H1 (cell line): ENCODE results near the gene NEURL4. TPM values are rescaled to one million over a fixed set of nuclear protein-coding genes. Genes with fewer than 3 reads are reported as not detected.

Experiments
- CTCF ChIA-PET: fragments of 300-600 bp; sonication (Branson Sonifier 250); formaldehyde crosslinking; loops from one replicate; lab custom pipeline; 2021; ENCODE audit not compliant: partially characterized antibody; lab: Charles Lee
- POLR2A ChIA-PET: fragments of 300-600 bp; sonication (Branson Sonifier 250); formaldehyde crosslinking; loops from one replicate; lab custom pipeline; 2021; ENCODE audit warnings: inconsistent platforms; ENCODE audit not compliant: partially characterized antibody; lab: Charles Lee
- DNase-seq, 2 experiments: peaks; one replicate each; pipeline versions ENCODE4 v3.0.0 to v3.0.0-alpha.2; 2010 to 2022; ENCODE audit warnings: low spot score in 2 of 2, low read depth in 1 of 2, mixed read lengths in 1 of 2
- FAIRE-seq: peaks from 2 replicates; lab custom pipeline; 2011; peaks lifted over from hg19 to GRCh38; lab: Jason Lieb, UNC
- H2AFZ ChIP-seq: 2 replicates; pipeline ENCODE4 v1.8.1; 2012; ENCODE audit warnings: low read length, inconsistent platforms
- H2AK5ac ChIP-seq: 2 replicates; pipeline ENCODE4 v1.6.1; 2013; ENCODE audit warnings: low read depth, low read length
- H2BK120ac ChIP-seq: replicated peaks from 2 replicates; pipeline ENCODE3; 2013; ENCODE audit warnings: low read depth, low read length, inconsistent platforms
- H2BK12ac ChIP-seq: 2 replicates; pipeline ENCODE4 v1.6.1; 2013; ENCODE audit warnings: low read depth, low read length
- H2BK15ac ChIP-seq: 2 replicates; pipeline ENCODE4 v1.6.1; 2013; ENCODE audit warnings: low read length
- H2BK20ac ChIP-seq: 2 replicates; pipeline ENCODE4 v1.6.1; 2013; ENCODE audit warnings: low read length
- H2BK5ac ChIP-seq: 2 replicates; pipeline ENCODE4 v1.6.1; 2013; ENCODE audit warnings: low read depth, low read length
- H3K14ac ChIP-seq: 2 replicates; pipeline ENCODE4 v1.6.1; 2013; ENCODE audit warnings: inconsistent platforms; ENCODE audit not compliant: insufficient read length
- H3K18ac ChIP-seq: 2 replicates; pipeline ENCODE4 v1.6.1; 2013; ENCODE audit warnings: low read length; ENCODE audit errors: extremely low read depth
- H3K23ac ChIP-seq: 2 replicates; pipeline ENCODE4 v1.6.1; 2013; ENCODE audit warnings: inconsistent platforms; ENCODE audit not compliant: insufficient read length
- H3K23me2 ChIP-seq: 2 replicates; pipeline ENCODE4 v1.6.1; 2013; ENCODE audit warnings: low read depth, low read length
- H3K27ac ChIP-seq: 2 replicates; pipeline ENCODE4 v1.6.1; 2011; ENCODE audit warnings: low read depth, low read length, inconsistent platforms
- H3K27me3 ChIP-seq, 4 experiments: replicated peaks in 1 of 4; 1 replicate in 1 of 4; 2 replicates in 3 of 4; pipeline versions ENCODE4 v1.6.1 to v1.8.1; 2011 to 2013; ENCODE audit warnings: low read length in 3 of 4, mild to moderate bottlenecking in 3 of 4, inconsistent platforms in 2 of 4, mixed read lengths in 2 of 4, moderate library complexity in 1 of 4; ENCODE audit not compliant: control insufficient read depth in 3 of 4, insufficient read depth in 3 of 4; ENCODE audit errors: extremely low read depth in 1 of 4
- H3K36me3 ChIP-seq, 4 experiments: 2 replicates each; pipeline versions ENCODE4 v1.6.1 to v1.8.1; 2011 to 2013; ENCODE audit warnings: mild to moderate bottlenecking in 4 of 4, low read length in 3 of 4, moderate library complexity in 2 of 4, control low read depth in 1 of 4, inconsistent platforms in 1 of 4; ENCODE audit not compliant: insufficient read depth in 4 of 4, control insufficient read depth in 2 of 4
- H3K4ac ChIP-seq: replicated peaks from 2 replicates; pipeline ENCODE3; 2013; ENCODE audit warnings: low read length, low read depth, mixed read lengths, inconsistent platforms; ENCODE audit not compliant: insufficient read length
- H3K4me1 ChIP-seq, 4 experiments: replicated peaks in 1 of 4; 1 replicate in 1 of 4; 2 replicates in 3 of 4; pipeline versions ENCODE4 v1.6.1 to v1.8.1; 2011 to 2013; ENCODE audit warnings: low read length in 3 of 4, inconsistent platforms in 2 of 4, mixed read lengths in 1 of 4; ENCODE audit not compliant: insufficient read depth in 4 of 4, control insufficient read depth in 3 of 4
- H3K4me2 ChIP-seq, 2 experiments: 2 replicates each; pipeline versions ENCODE4 v1.6.1 to v1.8.1; 2011 to 2013; ENCODE audit warnings: low read depth in 2 of 2, low read length in 2 of 2, control low read depth in 1 of 2, inconsistent platforms in 1 of 2, mild to moderate bottlenecking in 1 of 2; ENCODE audit not compliant: insufficient read depth in 1 of 2
- H3K4me3 ChIP-seq, 4 experiments: fragments of 200-600, 300-600 bp in 1 of 4; sonication (generic), shearing (Covaris generic), sonication (Bioruptor Twin) in 1 of 4; 2 replicates each; pipeline versions ENCODE4 v1.5.1 to v1.8.1; 2011 to 2016; ENCODE audit warnings: low read length in 4 of 4, low read depth in 3 of 4, control low read depth in 2 of 4, inconsistent platforms in 2 of 4, mild to moderate bottlenecking in 2 of 4, mixed read lengths in 1 of 4, moderate library complexity in 1 of 4; ENCODE audit not compliant: insufficient read depth in 2 of 4; ENCODE audit errors: extremely low read depth in 1 of 4
- H3K56ac ChIP-seq: replicated peaks from 2 replicates; pipeline ENCODE3; 2013; ENCODE audit warnings: low read depth, mild to moderate bottlenecking, mixed read lengths, low read length, inconsistent platforms; ENCODE audit not compliant: insufficient read length
- H3K79me1 ChIP-seq: 2 replicates; pipeline ENCODE4 v1.6.1; 2013; ENCODE audit warnings: low read depth, low read length, control low read depth
- H3K79me2 ChIP-seq, 2 experiments: 2 replicates each; pipeline versions ENCODE4 v1.6.1 to v1.8.1; 2012 to 2013; ENCODE audit warnings: low read length in 2 of 2, mild to moderate bottlenecking in 2 of 2, inconsistent platforms in 1 of 2; ENCODE audit not compliant: insufficient read depth in 2 of 2, control insufficient read depth in 1 of 2
- H3K9ac ChIP-seq, 4 experiments: replicated peaks in 1 of 4; 1 replicate in 1 of 4; 2 replicates in 3 of 4; pipeline versions ENCODE4 v1.6.1 to v1.8.1; 2011 to 2013; ENCODE audit warnings: low read depth in 3 of 4, low read length in 3 of 4, control low read depth in 2 of 4, mild to moderate bottlenecking in 2 of 4, moderate library complexity in 2 of 4, inconsistent platforms in 1 of 4; ENCODE audit errors: extremely low read depth in 1 of 4
- H3K9me3 ChIP-seq, 2 experiments: 2 replicates each; pipeline versions ENCODE4 v1.6.1 to v1.8.1; 2012 to 2013; ENCODE audit warnings: mild to moderate bottlenecking in 2 of 2, moderate library complexity in 2 of 2, control low read depth in 1 of 2, inconsistent platforms in 1 of 2, low read depth in 1 of 2, low read length in 1 of 2, mixed read lengths in 1 of 2; ENCODE audit not compliant: insufficient read depth in 2 of 2
- H4K20me1 ChIP-seq, 2 experiments: replicated peaks in 1 of 2; 2 replicates each; pipeline versions ENCODE3 to v1.8.1; 2011 to 2013; ENCODE audit warnings: inconsistent platforms in 2 of 2, low read length in 2 of 2, mild to moderate bottlenecking in 1 of 2; ENCODE audit not compliant: insufficient read depth in 2 of 2, control insufficient read depth in 1 of 2
- H4K5ac ChIP-seq: 2 replicates; pipeline ENCODE4 v1.6.1; 2013; ENCODE audit warnings: low read length, low read depth, mixed read lengths, inconsistent platforms; ENCODE audit not compliant: insufficient read length
- H4K8ac ChIP-seq: 2 replicates; pipeline ENCODE4 v1.8.0; 2013; ENCODE audit warnings: mild to moderate bottlenecking, moderate library complexity, low read length, inconsistent platforms; ENCODE audit not compliant: insufficient read depth; ENCODE audit errors: extremely low read depth
- H4K91ac ChIP-seq: replicated peaks from 2 replicates; pipeline ENCODE3; 2013; ENCODE audit warnings: low read length, mixed read lengths, inconsistent platforms; ENCODE audit not compliant: insufficient read length
- CHD1 ChIP-seq: IDR thresholded peaks from 2 replicates; pipeline ENCODE4 v1.6.1; 2012; ENCODE audit warnings: low read depth, low read length, improper control_type of control experiment
- CTBP2 ChIP-seq: IDR thresholded peaks from 2 replicates; pipeline ENCODE4 v1.7.0; 2011; ENCODE audit warnings: borderline replicate concordance, mild to moderate bottlenecking, moderate library complexity, mixed read lengths, low read length; ENCODE audit not compliant: insufficient read depth, insufficient read length
- CTCF ChIP-seq, 3 experiments: IDR thresholded peaks; 1 replicate in 2 of 3; 2 replicates in 1 of 3; pipeline versions ENCODE4 v1.5.1 to v1.6.1; 2011; ENCODE audit warnings: low read length in 3 of 3, mild to moderate bottlenecking in 3 of 3, inconsistent platforms in 2 of 3, low read depth in 1 of 3, moderate library complexity in 1 of 3; ENCODE audit not compliant: insufficient read depth in 1 of 3; ENCODE audit errors: control extremely low read depth in 1 of 3
- FOSL1 ChIP-seq: IDR thresholded peaks from 2 replicates; pipeline ENCODE4 v1.6.1; 2011; ENCODE audit warnings: mild to moderate bottlenecking, low read depth, low read length, moderate library complexity; ENCODE audit not compliant: insufficient read depth
- TEAD4 ChIP-seq: IDR thresholded peaks from 2 replicates; pipeline ENCODE4 v1.6.1; 2012; ENCODE audit warnings: low read depth, low read length, inconsistent platforms, mixed read lengths
- WGBS, 2 experiments: shearing (Covaris generic) in 1 of 2; methylation state at CpG; one replicate each; pipeline versions ENCODE4 v1.1.6 to v1.1.7; 2013 to 2015; ENCODE audit warnings: low lambda C conversion rate in 2 of 2, mixed read lengths in 2 of 2, inconsistent platforms in 1 of 2, low coverage in 1 of 2, missing lambda C conversion rate in 1 of 2; ENCODE audit not compliant: insufficient replicate concordance in 2 of 2, insufficient coverage in 1 of 2, insufficient read length in 1 of 2; ENCODE audit errors: extremely low coverage in 1 of 2, missing lambda C conversion rate in 1 of 2; 5-methylcytosine and 5-hydroxymethylcytosine counted together
- polyA plus RNA-seq, 7 experiments: library from polyadenylated mRNA; depleted of rRNA in 3 of 7; stranded (reverse) in 5 of 7; unstranded in 2 of 7; fragments of >200 nt in 5 of 7; fragments of 200-250 nt in 2 of 7; gene quantifications; 1 replicate in 5 of 7; 2 replicates in 1 of 7; 4 replicates in 1 of 7; pipeline versions ENCODE4 v1.2.1 to v1.2.3, GENCODE V29; 2011 to 2013; ENCODE audit warnings: missing spikeins in 2 of 7, mixed read lengths in 2 of 7
- total RNA-seq: library from RNA; stranded (reverse); fragmentation: NEBNext Ultra II Directional; extraction: Animal tissue kit (Norgen Biotek cat#: 25700); gene quantifications from 2 replicates; pipeline ENCODE4 v1.2.1, GENCODE V29; 2021

NEURL4 gene
- total and polyA plus RNA-seq, 2 of the 8 experiments (the other 6 are each of a cell fraction or from before 2014, with no cell fraction given), result 29.6 to 46.8 TPM

GRCh38 chr17:7352503-7352889, 23.4 kb upstream of the NEURL4 start:
- no peak for DNase-seq
- peaks cover 0 to 2% of the 10 kb centered on the region in 2 experiments for H4K20me1 ChIP-seq
- H3K14ac ChIP-seq, result no peak overlapping the region
- H3K9me3 ChIP-seq, result no peaks in the 10 kb centered on the region
- peak overlapping the region; percentile 92; the same call in 1 of the 2 replicates for H2BK5ac ChIP-seq
- H2BK120ac ChIP-seq, result no peak overlapping the region
- no peaks in the 10 kb centered on the region for H3K79me2 ChIP-seq
- no peak overlapping the region; the same call in 1 of the 2 replicates for H2AK5ac ChIP-seq
- H3K9ac ChIP-seq, result peak overlapping the region in 1 of 4 experiments; percentile 69; a peak in 2 of 7 replicates
- H2BK12ac ChIP-seq, result no peak overlapping the region
- POLR2A ChIA-PET, result interaction anchor here (0.7 to 7.8 kb wide), 12 partner anchors 15 to 131 kb away, joined by 3 to 91 read pairs (median 4); partner anchors contain the start of genes FGF11, GPS2, POLR2A and TMEM256
- no peak overlapping the region for H2AFZ ChIP-seq
- H2BK20ac ChIP-seq, result no peak overlapping the region
- H3K27ac ChIP-seq, result peak overlapping the region; percentile 49; the same call in 1 of the 2 replicates
- H3K36me3 ChIP-seq, result no peaks in the 10 kb centered on the region
- H3K4me3 ChIP-seq, result peak overlapping the region; percentile 39 to 96 (median 84)
- peak overlapping the region; percentile 54 for H4K91ac ChIP-seq
- no peak for FAIRE-seq
- WGBS, 2 experiments, result 52% methylated on average over 8 of the region's 10 CpGs; no CpG with 5 or more reads in 1 of the 2 experiments
- no peaks in the 10 kb centered on the region for H3K27me3 ChIP-seq
- no peak overlapping the region for H3K23ac ChIP-seq
- CTCF ChIA-PET, result interaction anchor here (0.6 to 6.5 kb wide), 17 partner anchors 8 to 208 kb away, joined by 3 to 56 read pairs (median 5); partner anchors contain the start of genes ACAP1, PLSCR3, SENP3 and SLC2A4
- H3K79me1 ChIP-seq, result no peaks in the 10 kb centered on the region
- H3K56ac ChIP-seq, result peak overlapping the region; percentile 39
- peak overlapping the region; percentile 57 for H3K4ac ChIP-seq
- peaks cover 15% of the 10 kb centered on the region; the same call in 1 of the 2 replicates for H3K23me2 ChIP-seq
- no peak for TF ChIP-seq FOSL1
- TF ChIP-seq TEAD4, result peak; percentile 80; the same call in 1 of the 2 replicates
- peak in 1 of 3 experiments; percentile 77; a peak in 2 of 4 replicates for TF ChIP-seq CTCF (IDR thresholded peaks at IDR 0.05; ENCODE audit: control extremely low read depth in 1 of 3, insufficient read depth in 1 of 3, low read depth in 1 of 3, low read length in 3 of 3)
- no peak for TF ChIP-seq CHD1
- TF ChIP-seq CTBP2, result no peak
- peaks cover 0 to 19% (median 10%) of the 10 kb centered on the region in 4 experiments; a peak in 6 of 7 replicates for H3K4me1 ChIP-seq
- peak overlapping the region; percentile 86; the same call in 1 of the 2 replicates for H4K8ac ChIP-seq
- peak overlapping the region; percentile 60 for H3K18ac ChIP-seq
- H3K4me2 ChIP-seq, result peak overlapping the region; percentile 92 to 98
- no peak overlapping the region for H4K5ac ChIP-seq
- H2BK15ac ChIP-seq, result peak overlapping the region; percentile 81; the same call in 1 of the 2 replicates
